GM06990 (cell line): Measurements from ENCODE around the gene TNNT1.
"Not testable (repeated sequence)": the region's sequence is repeated elsewhere in the genome, so short reads cannot be mapped to it uniquely, and the experiment has no call there.

Experiments
- DNase-seq: peaks from one replicate; pipeline ENCODE4 v3.0.0-alpha.2; 2011; ENCODE audit not compliant: insufficient read length; ENCODE audit errors: extremely low read depth
- H3K27me3 ChIP-seq: replicated peaks from 2 replicates; pipeline ENCODE4 v1.6.0; 2011; ENCODE audit warnings: low read length; ENCODE audit not compliant: control insufficient read depth, insufficient read depth
- H3K36me3 ChIP-seq: 2 replicates; pipeline ENCODE4 v1.5.1; 2011; ENCODE audit warnings: low read length; ENCODE audit not compliant: control insufficient read depth, insufficient read depth
- H3K4me3 ChIP-seq: replicated peaks from 2 replicates; pipeline ENCODE4 v1.5.1; 2011; ENCODE audit warnings: low read depth, mild to moderate bottlenecking, control low read depth, low read length
- CTCF ChIP-seq: IDR thresholded peaks from 2 replicates; pipeline ENCODE4 v1.5.1; 2011; ENCODE audit warnings: low read length, control low read depth, mild to moderate bottlenecking, inconsistent platforms; ENCODE audit not compliant: insufficient read depth, poor library complexity, severe bottlenecking

TNNT1 gene

GRCh38 chr19:55112777-55113569, 36.0 kb downstream of the TNNT1 start:
- DNase-seq, result no peak
- peaks cover 4% of the 10 kb centered on the region for H3K36me3 ChIP-seq
- no peaks in the 10 kb centered on the region for H3K27me3 ChIP-seq
- peak; percentile 21 for TF ChIP-seq CTCF
- H3K4me3 ChIP-seq, result no peak overlapping the region

GRCh38 chr19:55112246-55112776, 36.7 kb downstream of the TNNT1 start:
- Histone ChIP-seq H3K36me3 (peaks cover 4% of the 10 kb centered on the region), H3K27me3 (no peaks in the 10 kb centered on the region), H3K4me3 (no peak overlapping the region)
- TF ChIP-seq CTCF, result no peak
- DNase-seq, result no peak

- no peak for DNase-seq
- TF ChIP-seq CTCF, result no peak
- Histone ChIP-seq H3K4me3 (no peak overlapping the region), H3K36me3 (peaks cover 4% of the 10 kb centered on the region), H3K27me3 (no peaks in the 10 kb centered on the region)
These were observed 37.7 kb downstream of the TNNT1 start for GRCh38 chr19:55111238-55111831.

GRCh38 chr19:55109527-55110291, 39.3 kb downstream of the TNNT1 start:
- no peak for DNase-seq
- H3K27me3 ChIP-seq, result no peaks in the 10 kb centered on the region
- H3K4me3 ChIP-seq, result no peak overlapping the region
- peaks cover 4% of the 10 kb centered on the region for H3K36me3 ChIP-seq
- no peak for TF ChIP-seq CTCF

- H3K36me3 ChIP-seq, DNase-seq, H3K4me3 ChIP-seq, H3K27me3 ChIP-seq: not testable (repeated sequence)
These were observed 41.8 kb downstream of the TNNT1 start for GRCh38 chr19:55107252-55107651.

- TF ChIP-seq CTCF, result no peak
- Histone ChIP-seq H3K27me3 (no peaks in the 10 kb centered on the region), H3K4me3 (no peak overlapping the region), H3K36me3 (peaks cover 3% of the 10 kb centered on the region)
- DNase-seq, result no peak
These were observed 42.4 kb downstream of the TNNT1 start for GRCh38 chr19:55106591-55106990.
